Astrocyte (in vitro differentiated cells and primary cell): Measurements from ENCODE around the gene ERGIC3. TPM values are rescaled to one million over a fixed set of nuclear protein-coding genes. Genes with fewer than 3 reads are reported as not detected.
"Not testable (repeated sequence)": the region's sequence is repeated elsewhere in the genome, so short reads cannot be mapped to it uniquely, and the experiment has no call there.

Experiments used
- DNase-seq: peaks from one replicate; pipeline ENCODE4 v3.0.0-alpha.2; 2010; ENCODE audit warnings: low read depth
- FAIRE-seq: peaks from 2 replicates; lab custom pipeline; 2011; peaks lifted over from hg19 to GRCh38; lab: Jason Lieb, UNC
- H2AFZ ChIP-seq: 2 replicates; pipeline ENCODE4 v1.6.0; 2012; ENCODE audit warnings: low read depth, low read length, inconsistent platforms
- H3K27ac ChIP-seq: 2 replicates; pipeline ENCODE4 v1.5.1; 2011; ENCODE audit warnings: low read depth, low read length, inconsistent platforms
- H3K27me3 ChIP-seq: 2 replicates; pipeline ENCODE4 v1.6.0; 2011; ENCODE audit warnings: low read length, inconsistent platforms; ENCODE audit not compliant: insufficient read depth
- H3K36me3 ChIP-seq: 2 replicates; pipeline ENCODE4 v1.5.1; 2011; ENCODE audit warnings: low read length, inconsistent platforms; ENCODE audit not compliant: insufficient read depth
- H3K4me1 ChIP-seq: 2 replicates; pipeline ENCODE4 v1.5.1; 2011; ENCODE audit warnings: low read length, inconsistent platforms; ENCODE audit not compliant: insufficient read depth
- H3K4me2 ChIP-seq: 2 replicates; pipeline ENCODE4 v1.6.0; 2012; ENCODE audit warnings: low read length, inconsistent platforms
- H3K4me3 ChIP-seq: 2 replicates; pipeline ENCODE4 v1.5.1; 2011; ENCODE audit warnings: low read depth, mild to moderate bottlenecking, low read length, inconsistent platforms; ENCODE audit not compliant: insufficient read depth
- H3K79me2 ChIP-seq: 2 replicates; pipeline ENCODE4 v1.6.0; 2012; ENCODE audit warnings: mild to moderate bottlenecking, low read length, inconsistent platforms; ENCODE audit not compliant: insufficient read depth
- H3K9ac ChIP-seq: 2 replicates; pipeline ENCODE4 v1.6.0; 2012; ENCODE audit warnings: mild to moderate bottlenecking, low read length, inconsistent platforms
- H3K9me3 ChIP-seq: 2 replicates; pipeline ENCODE4 v1.5.1; 2012; ENCODE audit warnings: low read depth, mild to moderate bottlenecking, low read length, inconsistent platforms; ENCODE audit not compliant: insufficient read depth
- H4K20me1 ChIP-seq: 2 replicates; pipeline ENCODE4 v1.6.0; 2012; ENCODE audit warnings: low read length, inconsistent platforms; ENCODE audit not compliant: insufficient read depth
- H3K27ac Mint-ChIP-seq: one replicate; pipeline ENCODE4 v1.8.0; 2021; ENCODE audit warnings: mild to moderate bottlenecking, mixed read lengths; ENCODE audit not compliant: unreplicated experiment
- H3K27me3 Mint-ChIP-seq: one replicate; pipeline ENCODE4 v1.8.0; 2021; ENCODE audit warnings: low read depth, mixed read lengths; ENCODE audit not compliant: unreplicated experiment
- H3K36me3 Mint-ChIP-seq: one replicate; pipeline ENCODE4 v1.8.0; 2021; ENCODE audit warnings: low read depth, mixed read lengths; ENCODE audit not compliant: unreplicated experiment
- H3K4me1 Mint-ChIP-seq: one replicate; pipeline ENCODE4 v1.8.0; 2021; ENCODE audit warnings: low read depth, mixed read lengths; ENCODE audit not compliant: unreplicated experiment
- H3K4me3 Mint-ChIP-seq: one replicate; pipeline ENCODE4 v1.8.0; 2021; ENCODE audit warnings: mild to moderate bottlenecking, moderate library complexity, mixed read lengths; ENCODE audit not compliant: unreplicated experiment
- H3K9me3 Mint-ChIP-seq: one replicate; pipeline ENCODE4 v1.8.0; 2021; ENCODE audit warnings: mild to moderate bottlenecking, mixed read lengths; ENCODE audit not compliant: unreplicated experiment
- CTCF ChIP-seq: IDR thresholded peaks from 2 replicates; pipeline ENCODE4 v1.5.1; 2011; ENCODE audit warnings: low read depth, mild to moderate bottlenecking, inconsistent platforms, low read length, moderate library complexity; ENCODE audit not compliant: insufficient read depth
- EZH2 ChIP-seq: IDR thresholded peaks from 2 replicates; pipeline ENCODE4 v1.6.1; 2012; ENCODE audit warnings: mild to moderate bottlenecking, low read length, inconsistent platforms; ENCODE audit not compliant: insufficient read depth
- total RNA-seq: library from RNA; stranded (reverse); gene quantifications from 2 replicates; pipeline ENCODE4 v1.2.1, GENCODE V29; 2021

The ERGIC3 gene
- total RNA-seq, 1 donor from 2014 or later, result 198 TPM

DNA sequence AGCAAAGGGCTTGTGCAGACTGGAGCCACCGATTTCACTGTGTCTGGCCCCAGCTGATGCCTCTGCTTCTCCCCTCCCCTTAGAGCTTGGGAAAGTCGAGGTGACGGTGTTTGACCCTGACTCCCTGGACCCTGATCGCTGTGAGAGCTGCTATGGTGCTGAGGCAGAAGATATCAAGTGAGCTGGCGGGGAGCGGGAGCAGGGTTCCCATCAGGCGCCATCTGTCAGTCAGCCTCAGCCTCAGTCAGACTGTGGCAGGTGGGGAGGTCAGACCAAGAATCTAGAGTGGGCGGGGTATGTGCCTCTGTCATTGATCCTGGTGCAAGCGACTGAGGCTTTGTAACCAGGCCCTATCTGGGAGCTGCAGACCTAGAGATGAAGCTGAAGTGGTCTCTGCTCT, 5.5 kb downstream of the ERGIC3 start:
- no peak overlapping the region for H3K4me3 Mint-ChIP-seq
- H3K9me3 ChIP-seq, result no peaks in the 10 kb centered on the region
- no peaks in the 10 kb centered on the region for H3K9me3 Mint-ChIP-seq
- no peak overlapping the region for H3K4me2 ChIP-seq
- no peak overlapping the region for H2AFZ ChIP-seq
- DNase-seq (no peak), FAIRE-seq (no peak)
- no peak overlapping the region for H3K27ac Mint-ChIP-seq
- no peak overlapping the region for H3K4me3 ChIP-seq
- H4K20me1 ChIP-seq, result peaks cover 13% of the 10 kb centered on the region
- TF ChIP-seq EZH2 (no peak), CTCF (no peak)
- H3K36me3 ChIP-seq, result peaks cover 31% of the 10 kb centered on the region
- H3K9ac ChIP-seq, result no peak overlapping the region
- no peaks in the 10 kb centered on the region for H3K27me3 Mint-ChIP-seq
- no peaks in the 10 kb centered on the region for H3K4me1 Mint-ChIP-seq
- peaks cover 5% of the 10 kb centered on the region for H3K4me1 ChIP-seq
- H3K79me2 ChIP-seq, result peaks cover 6% of the 10 kb centered on the region
- peaks cover 20% of the 10 kb centered on the region for H3K36me3 Mint-ChIP-seq
- H3K27me3 ChIP-seq, result no peaks in the 10 kb centered on the region
- H3K27ac ChIP-seq, result no peak overlapping the region

DNA sequence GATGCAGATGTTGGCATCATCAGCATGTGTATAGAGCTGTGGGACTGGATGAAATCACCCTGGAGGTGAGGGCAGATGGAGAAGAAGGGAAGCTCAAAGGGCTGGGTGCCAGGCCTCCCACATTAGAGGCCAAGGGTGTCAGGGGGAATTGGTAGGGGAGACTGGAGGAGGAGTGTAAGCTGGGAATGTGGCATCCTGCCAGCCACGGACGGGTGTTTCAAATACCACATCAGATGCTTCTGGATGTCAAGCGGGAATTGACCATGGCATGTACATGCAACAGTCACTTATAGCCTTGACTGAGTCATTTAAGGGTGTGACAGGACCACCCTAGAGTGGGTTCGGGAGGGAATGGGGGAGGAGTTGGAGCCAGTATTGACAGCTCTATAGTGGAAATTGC, 9.6 kb downstream of the ERGIC3 start:
- Mint-ChIP-seq H3K27me3 (no peaks in the 10 kb centered on the region), H3K36me3 (peaks cover 33% of the 10 kb centered on the region), H3K27ac (no peak overlapping the region), H3K4me3 (no peak overlapping the region), H3K9me3 (no peaks in the 10 kb centered on the region), H3K4me1 (peaks cover 3% of the 10 kb centered on the region)
- no peak overlapping the region for H3K9ac ChIP-seq
- H3K27me3 ChIP-seq, result no peaks in the 10 kb centered on the region
- H3K27ac ChIP-seq, result no peak overlapping the region
- FAIRE-seq (no peak), DNase-seq (peak; percentile 8)
- peaks cover 30% of the 10 kb centered on the region for H4K20me1 ChIP-seq
- no peaks in the 10 kb centered on the region for H3K9me3 ChIP-seq
- H3K4me1 ChIP-seq, result no peaks in the 10 kb centered on the region
- H3K4me3 ChIP-seq, result no peak overlapping the region
- H3K36me3 ChIP-seq, result peaks cover 36% of the 10 kb centered on the region
- H3K4me2 ChIP-seq, result no peak overlapping the region
- H3K79me2 ChIP-seq, result no peaks in the 10 kb centered on the region
- TF ChIP-seq CTCF, result no peak
- no peak for TF ChIP-seq EZH2
- H2AFZ ChIP-seq, result no peak overlapping the region

- no peaks in the 10 kb centered on the region for H3K4me1 ChIP-seq
- H3K27ac ChIP-seq, result no peak overlapping the region
- FAIRE-seq (no peak), DNase-seq (no peak)
- peaks cover 30% of the 10 kb centered on the region for H4K20me1 ChIP-seq
- H3K9me3 ChIP-seq, result no peaks in the 10 kb centered on the region
- no peak overlapping the region for H3K27ac Mint-ChIP-seq
- H3K36me3 Mint-ChIP-seq, result peaks cover 41% of the 10 kb centered on the region
- no peak overlapping the region for H3K4me2 ChIP-seq
- H3K79me2 ChIP-seq, result no peaks in the 10 kb centered on the region
- TF ChIP-seq EZH2, result no peak
- no peak for TF ChIP-seq CTCF
- no peak overlapping the region for H3K4me3 ChIP-seq
- H3K9me3 Mint-ChIP-seq, result no peaks in the 10 kb centered on the region
- H3K27me3 Mint-ChIP-seq, result no peaks in the 10 kb centered on the region
- H3K36me3 ChIP-seq, result peaks cover 33% of the 10 kb centered on the region
- H2AFZ ChIP-seq, result no peak overlapping the region
- no peak overlapping the region for H3K4me3 Mint-ChIP-seq
- H3K27me3 ChIP-seq, result no peaks in the 10 kb centered on the region
- peaks cover 3% of the 10 kb centered on the region for H3K4me1 Mint-ChIP-seq
- no peak overlapping the region for H3K9ac ChIP-seq
These were observed 11.0 kb downstream of the ERGIC3 start for GRCh38 chr20:35552914-35553313.

GRCh38 chr20:35555461-35555860, 13.6 kb downstream of the ERGIC3 start:
- Histone ChIP-seq H3K36me3 (peaks cover 22% of the 10 kb centered on the region), H4K20me1 (peaks cover 30% of the 10 kb centered on the region)
- H3K27ac ChIP-seq, H3K9me3 Mint-ChIP-seq, FAIRE-seq, H3K4me1 Mint-ChIP-seq, H3K79me2 ChIP-seq, H3K4me3 Mint-ChIP-seq, H3K4me1 ChIP-seq, H3K9ac ChIP-seq, H3K9me3 ChIP-seq, H3K4me3 ChIP-seq, H3K27me3 Mint-ChIP-seq, H3K27ac Mint-ChIP-seq, H3K27me3 ChIP-seq, DNase-seq, H2AFZ ChIP-seq, H3K4me2 ChIP-seq: not testable (repeated sequence)
- H3K36me3 Mint-ChIP-seq, result peaks cover 48% of the 10 kb centered on the region
